IPS DF 19.7 (cell line): ENCODE results near the gene MGAT5.

Experiments
- DNase-seq: peaks from one replicate; pipeline ENCODE4 v3.0.0-alpha.2; 2013; ENCODE audit warnings: low read depth, low spot score

MGAT5 gene

GRCh38 chr2:134449751-134450513, 196.1 kb downstream of the MGAT5 start:
- no peak for DNase-seq

GRCh38 chr2:134451347-134451630, 197.4 kb downstream of the MGAT5 start:
- no peak for DNase-seq

- DNase-seq = no peak
These were observed 198.3 kb downstream of the MGAT5 start for GRCh38 chr2:134452042-134452733.

GRCh38 chr2:134453476-134453875, 199.6 kb downstream of the MGAT5 start:
- DNase-seq = no peak

- DNase-seq = no peak
These were observed 200.1 kb downstream of the MGAT5 start for GRCh38 chr2:134453973-134454372.

- DNase-seq = no peak
These were observed 200.6 kb downstream of the MGAT5 start for GRCh38 chr2:134454426-134454825.

- no peak for DNase-seq
These were observed 201.1 kb downstream of the MGAT5 start for GRCh38 chr2:134454931-134455330.

GRCh38 chr2:134455426-134455825, 201.6 kb downstream of the MGAT5 start:
- DNase-seq = no peak

GRCh38 chr2:134457353-134457752, 203.5 kb downstream of the MGAT5 start:
- DNase-seq = no peak

GRCh38 chr2:134457765-134458472, 204.0 kb downstream of the MGAT5 start:
- no peak for DNase-seq

GRCh38 chr2:134458473-134458853, 204.6 kb downstream of the MGAT5 start:
- DNase-seq = no peak

- no peak for DNase-seq
These were observed 205.1 kb downstream of the MGAT5 start for GRCh38 chr2:134458950-134459349.

- no peak for DNase-seq
These were observed 206.0 kb downstream of the MGAT5 start for GRCh38 chr2:134459706-134460406.

- peak; percentile 38 for DNase-seq
These were observed 206.7 kb downstream of the MGAT5 start for GRCh38 chr2:134460583-134460998.

- no peak for DNase-seq
These were observed 207.6 kb downstream of the MGAT5 start for GRCh38 chr2:134461511-134461910.

GRCh38 chr2:134462275-134462674, 208.4 kb downstream of the MGAT5 start:
- DNase-seq = no peak

GRCh38 chr2:134462791-134463698, 209.2 kb downstream of the MGAT5 start:
- DNase-seq = no peak

- DNase-seq = no peak
These were observed 209.8 kb downstream of the MGAT5 start for GRCh38 chr2:134463699-134464022.

GRCh38 chr2:134465228-134466105, 211.6 kb downstream of the MGAT5 start:
- DNase-seq = no peak

- DNase-seq = peak; percentile 35
These were observed 212.3 kb downstream of the MGAT5 start for GRCh38 chr2:134466141-134466540.
